Neural crest cell (in vitro differentiated cells): ENCODE results near the gene PFDN4. TPM values are rescaled to one million over a fixed set of nuclear protein-coding genes. Genes with fewer than 3 reads are reported as not detected.

ENCODE experiments used
- DNase-seq: peaks from one replicate; pipeline ENCODE4 v3.0.0; 2021; ENCODE audit warnings: low read depth, mixed read lengths, low spot score
- H3K27ac Mint-ChIP-seq: one replicate; pipeline ENCODE4 v1.8.0; 2021; ENCODE audit warnings: mild to moderate bottlenecking, mixed read lengths; ENCODE audit not compliant: unreplicated experiment
- H3K27me3 Mint-ChIP-seq: 2 replicates; pipeline ENCODE4 v1.8.0; 2021; ENCODE audit warnings: low read depth, mild to moderate bottlenecking, mixed read lengths
- H3K36me3 Mint-ChIP-seq: 2 replicates; pipeline ENCODE4 v1.8.0; 2021; ENCODE audit warnings: low read depth, mild to moderate bottlenecking, mixed read lengths
- H3K4me1 Mint-ChIP-seq: 2 replicates; pipeline ENCODE4 v1.8.0; 2021; ENCODE audit warnings: mixed read lengths
- H3K4me3 Mint-ChIP-seq: one replicate; pipeline ENCODE4 v1.8.0; 2021; ENCODE audit warnings: mild to moderate bottlenecking, mixed read lengths
- H3K9me3 Mint-ChIP-seq: 2 replicates; pipeline ENCODE4 v1.8.0; 2021; ENCODE audit warnings: mixed read lengths
- total RNA-seq: library from RNA; stranded (reverse); gene quantifications from 2 replicates; pipeline ENCODE4 v1.2.1, GENCODE V29; 2021
- TF ChIP-seq, protein P1 (sequence below): fragments of 200-600 bp; sonication (generic); conservative IDR thresholded peaks from 2 replicates; pipeline ENCODE4 v1.5.0; 2021; ENCODE audit warnings: antibody characterized with exemption, mild to moderate bottlenecking

PFDN4 gene
- total RNA-seq, 1 donor from 2014 or later = 34.7 TPM

DNA sequence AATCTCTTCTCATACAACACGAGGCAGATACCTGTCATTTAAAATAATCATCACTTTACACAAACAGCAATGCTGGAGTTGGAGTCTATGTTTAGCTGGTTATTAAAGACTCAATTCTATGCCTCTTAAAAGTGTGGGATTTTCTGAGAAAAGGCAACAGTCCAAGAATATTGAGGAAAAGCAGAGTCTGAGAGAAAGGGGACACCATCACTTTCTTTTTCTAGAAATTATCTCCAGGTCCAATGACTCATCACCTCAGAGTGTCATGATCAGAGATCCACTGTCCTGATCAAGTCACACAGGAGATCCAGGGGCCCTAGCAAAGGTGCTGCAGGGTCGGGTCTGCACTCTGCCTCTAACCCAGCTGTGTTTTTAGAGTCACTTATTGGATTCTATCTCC lies 42.1 kb upstream of the PFDN4 start:
- Mint-ChIP-seq H3K4me1 (peaks cover 12% of the 10 kb centered on the region), H3K27me3 (peaks cover 34% of the 10 kb centered on the region), H3K36me3 (no peaks in the 10 kb centered on the region), H3K9me3 (no peaks in the 10 kb centered on the region), H3K27ac (no peak overlapping the region), H3K4me3 (no peak overlapping the region)
- no peak for DNase-seq
- TF ChIP-seq, protein P1, sequence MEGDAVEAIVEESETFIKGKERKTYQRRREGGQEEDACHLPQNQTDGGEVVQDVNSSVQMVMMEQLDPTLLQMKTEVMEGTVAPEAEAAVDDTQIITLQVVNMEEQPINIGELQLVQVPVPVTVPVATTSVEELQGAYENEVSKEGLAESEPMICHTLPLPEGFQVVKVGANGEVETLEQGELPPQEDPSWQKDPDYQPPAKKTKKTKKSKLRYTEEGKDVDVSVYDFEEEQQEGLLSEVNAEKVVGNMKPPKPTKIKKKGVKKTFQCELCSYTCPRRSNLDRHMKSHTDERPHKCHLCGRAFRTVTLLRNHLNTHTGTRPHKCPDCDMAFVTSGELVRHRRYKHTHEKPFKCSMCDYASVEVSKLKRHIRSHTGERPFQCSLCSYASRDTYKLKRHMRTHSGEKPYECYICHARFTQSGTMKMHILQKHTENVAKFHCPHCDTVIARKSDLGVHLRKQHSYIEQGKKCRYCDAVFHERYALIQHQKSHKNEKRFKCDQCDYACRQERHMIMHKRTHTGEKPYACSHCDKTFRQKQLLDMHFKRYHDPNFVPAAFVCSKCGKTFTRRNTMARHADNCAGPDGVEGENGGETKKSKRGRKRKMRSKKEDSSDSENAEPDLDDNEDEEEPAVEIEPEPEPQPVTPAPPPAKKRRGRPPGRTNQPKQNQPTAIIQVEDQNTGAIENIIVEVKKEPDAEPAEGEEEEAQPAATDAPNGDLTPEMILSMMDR = no peak

DNA sequence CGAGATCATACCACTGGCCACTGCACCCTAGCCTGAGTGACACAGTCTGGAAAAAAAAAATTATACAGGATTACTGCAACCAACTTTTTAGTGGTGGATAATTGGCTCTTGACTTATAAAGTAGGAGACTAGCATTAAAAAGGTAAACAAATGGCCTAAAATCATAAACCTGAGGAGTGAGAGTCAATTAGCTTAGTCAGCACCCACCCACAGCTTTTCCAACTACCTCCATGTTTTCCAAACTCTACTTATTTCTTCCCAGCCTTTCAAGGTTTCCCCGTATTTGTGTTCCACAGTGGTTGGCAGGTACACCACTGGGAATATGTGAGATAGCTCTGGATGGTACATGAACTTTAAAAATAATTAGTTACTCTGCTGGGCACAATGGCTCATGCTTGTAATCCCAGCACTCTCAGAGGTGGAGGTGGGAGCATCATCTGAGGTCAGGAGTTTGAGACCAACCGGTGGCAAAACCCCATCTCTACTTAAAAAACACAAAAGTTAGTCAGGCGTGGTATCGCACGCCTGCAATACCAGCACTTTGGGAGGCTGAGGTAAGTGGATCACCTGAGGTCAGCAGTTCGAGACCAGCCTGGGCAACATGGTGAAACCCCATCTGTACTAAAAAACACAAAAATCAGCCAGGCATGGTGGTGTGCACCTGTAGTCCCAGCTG lies 40.8 kb upstream of the PFDN4 start:
- no peak for DNase-seq
- no peaks in the 10 kb centered on the region for H3K36me3 Mint-ChIP-seq
- no peak overlapping the region for H3K4me3 Mint-ChIP-seq

DNA sequence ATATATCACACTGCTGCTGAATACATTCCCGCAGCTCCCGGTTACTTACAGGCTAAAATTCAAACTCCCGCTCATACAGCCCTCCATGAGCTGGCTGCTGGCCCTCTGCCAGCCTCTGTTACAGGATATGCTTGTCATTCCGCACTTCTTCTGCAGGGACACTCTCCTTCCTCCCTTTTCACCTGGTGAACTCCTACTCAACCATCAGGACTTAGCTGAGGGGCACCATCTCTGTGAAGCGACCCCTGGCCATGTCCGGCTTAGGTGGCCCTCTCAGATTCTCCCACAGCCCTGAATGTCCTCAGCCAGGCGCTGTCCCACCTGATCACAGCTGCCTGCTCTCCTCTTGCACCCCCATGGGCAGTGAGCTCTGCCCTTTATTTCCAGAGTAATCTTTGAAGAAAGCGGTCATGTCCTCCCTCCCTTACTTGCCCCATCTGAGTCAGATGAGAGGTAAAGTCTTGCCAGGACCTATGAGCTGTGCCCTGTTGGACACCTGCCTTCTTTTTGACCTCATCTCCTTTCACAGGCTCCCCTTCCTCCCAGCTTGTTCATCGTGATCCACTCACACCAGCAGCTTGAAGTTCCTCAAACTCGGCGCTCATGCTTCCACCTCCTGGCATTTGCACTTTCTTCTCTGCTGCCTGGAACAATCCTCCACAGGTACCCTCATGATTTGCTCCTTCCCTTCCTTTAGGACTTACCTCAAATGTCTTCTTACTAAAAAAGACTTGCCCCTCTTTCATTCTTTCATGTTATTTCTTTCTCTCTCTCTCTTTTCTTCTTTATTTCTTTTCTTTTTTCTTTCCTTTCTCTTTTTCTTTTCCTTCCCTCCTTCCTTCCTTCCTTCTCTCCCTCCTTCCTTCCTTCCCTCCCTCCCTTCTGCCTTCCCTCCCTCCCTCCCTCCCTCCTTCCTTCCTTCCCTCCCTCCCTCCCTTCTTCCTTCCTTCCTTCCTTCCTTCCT lies 39.7 kb upstream of the PFDN4 start:
- Mint-ChIP-seq H3K4me3 (no peak overlapping the region), H3K27me3 (peaks cover 58% of the 10 kb centered on the region), H3K36me3 (no peaks in the 10 kb centered on the region), H3K27ac (no peak overlapping the region), H3K4me1 (peaks cover 13% of the 10 kb centered on the region), H3K9me3 (no peaks in the 10 kb centered on the region)
- no peak for DNase-seq
- TF ChIP-seq, protein P1 = no peak

More for the DNA sequence above, 40.8 kb upstream of the PFDN4 start:
- Mint-ChIP-seq H3K4me1 (peaks cover 13% of the 10 kb centered on the region), H3K27me3 (peaks cover 48% of the 10 kb centered on the region), H3K27ac (no peak overlapping the region), H3K9me3 (no peaks in the 10 kb centered on the region)
- TF ChIP-seq, protein P1 = no peak

DNA sequence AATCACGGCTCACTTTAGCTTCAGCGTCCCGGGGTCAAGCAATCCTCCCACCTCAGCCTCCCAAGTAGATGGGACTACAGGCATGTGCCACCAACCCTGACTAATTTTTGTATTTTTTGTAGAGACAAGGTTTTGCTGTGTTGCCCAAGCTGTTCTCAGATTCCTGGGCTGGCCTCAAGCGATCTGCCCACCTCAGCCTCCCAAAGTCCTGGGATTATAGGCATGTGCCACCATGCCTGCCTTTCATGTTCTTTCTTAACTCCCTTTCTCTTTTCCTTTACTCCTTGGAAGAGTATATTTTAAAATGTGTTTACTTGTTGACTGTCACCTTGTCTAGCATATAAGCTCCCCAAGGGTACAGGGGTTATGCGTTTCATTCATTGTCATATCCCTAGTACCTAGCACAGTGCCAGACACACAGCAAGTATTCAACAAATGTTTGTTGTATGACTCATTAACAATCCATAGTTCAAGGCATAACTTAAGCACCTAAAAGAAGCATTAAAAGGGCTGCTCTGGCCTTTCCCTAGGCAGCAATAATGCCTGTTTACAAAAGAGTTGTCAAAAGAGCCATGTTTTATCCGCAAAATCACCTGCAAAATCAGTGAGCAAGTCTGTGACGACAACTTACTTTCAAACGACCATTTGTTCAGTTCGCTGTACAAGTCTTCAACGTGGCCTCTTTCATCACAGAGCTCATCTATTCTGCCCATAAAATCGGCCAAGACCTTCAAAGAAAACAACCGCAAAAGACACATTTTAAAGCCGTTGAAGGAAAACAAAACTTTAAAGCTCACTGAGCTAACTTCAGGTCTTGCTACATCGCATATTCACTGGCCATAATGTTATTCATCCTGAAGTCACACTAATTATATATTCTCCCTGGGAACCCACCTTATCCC lies 38.7 kb upstream of the PFDN4 start:
- Mint-ChIP-seq H3K27ac (no peak overlapping the region), H3K4me3 (no peak overlapping the region), H3K36me3 (no peaks in the 10 kb centered on the region), H3K9me3 (no peaks in the 10 kb centered on the region), H3K4me1 (peaks cover 20% of the 10 kb centered on the region), H3K27me3 (peaks cover 67% of the 10 kb centered on the region)
- TF ChIP-seq, protein P1 = no peak
- no peak for DNase-seq

DNA sequence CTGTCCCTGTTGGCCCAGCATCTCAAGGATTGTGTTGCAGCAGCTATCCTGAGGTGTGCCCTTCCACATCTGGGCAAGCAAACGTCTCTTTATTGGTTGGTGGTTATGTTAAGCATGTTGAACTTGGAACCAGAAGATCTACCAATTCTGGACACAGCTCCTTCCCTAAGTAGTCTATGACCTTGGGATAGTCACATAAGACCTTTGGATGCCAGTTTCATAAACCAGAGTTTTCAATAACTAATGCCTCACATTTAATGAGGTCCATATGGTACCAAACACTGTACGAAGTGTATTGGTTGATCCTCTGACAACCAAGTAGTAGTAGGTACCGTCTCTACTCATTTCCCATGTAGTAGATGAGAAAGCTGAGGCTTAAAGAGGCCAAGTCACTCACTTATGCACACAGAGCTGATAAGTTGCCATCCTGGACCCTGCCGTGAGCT lies 37.8 kb upstream of the PFDN4 start:
- no peak overlapping the region for H3K4me3 Mint-ChIP-seq
- H3K9me3 Mint-ChIP-seq = no peaks in the 10 kb centered on the region
- TF ChIP-seq, protein P1 = no peak
- H3K27me3 Mint-ChIP-seq = peaks cover 76% of the 10 kb centered on the region
- no peak overlapping the region for H3K27ac Mint-ChIP-seq
- no peaks in the 10 kb centered on the region for H3K36me3 Mint-ChIP-seq
- DNase-seq = no peak
- peaks cover 27% of the 10 kb centered on the region for H3K4me1 Mint-ChIP-seq
